ENCODE measurements around the gene LGALS3BP.
"Not testable (repeated sequence)": the region's sequence is repeated elsewhere in the genome, so short reads cannot be mapped to it uniquely, and the experiment has no call there.

Gene LGALS3BP

DNA sequence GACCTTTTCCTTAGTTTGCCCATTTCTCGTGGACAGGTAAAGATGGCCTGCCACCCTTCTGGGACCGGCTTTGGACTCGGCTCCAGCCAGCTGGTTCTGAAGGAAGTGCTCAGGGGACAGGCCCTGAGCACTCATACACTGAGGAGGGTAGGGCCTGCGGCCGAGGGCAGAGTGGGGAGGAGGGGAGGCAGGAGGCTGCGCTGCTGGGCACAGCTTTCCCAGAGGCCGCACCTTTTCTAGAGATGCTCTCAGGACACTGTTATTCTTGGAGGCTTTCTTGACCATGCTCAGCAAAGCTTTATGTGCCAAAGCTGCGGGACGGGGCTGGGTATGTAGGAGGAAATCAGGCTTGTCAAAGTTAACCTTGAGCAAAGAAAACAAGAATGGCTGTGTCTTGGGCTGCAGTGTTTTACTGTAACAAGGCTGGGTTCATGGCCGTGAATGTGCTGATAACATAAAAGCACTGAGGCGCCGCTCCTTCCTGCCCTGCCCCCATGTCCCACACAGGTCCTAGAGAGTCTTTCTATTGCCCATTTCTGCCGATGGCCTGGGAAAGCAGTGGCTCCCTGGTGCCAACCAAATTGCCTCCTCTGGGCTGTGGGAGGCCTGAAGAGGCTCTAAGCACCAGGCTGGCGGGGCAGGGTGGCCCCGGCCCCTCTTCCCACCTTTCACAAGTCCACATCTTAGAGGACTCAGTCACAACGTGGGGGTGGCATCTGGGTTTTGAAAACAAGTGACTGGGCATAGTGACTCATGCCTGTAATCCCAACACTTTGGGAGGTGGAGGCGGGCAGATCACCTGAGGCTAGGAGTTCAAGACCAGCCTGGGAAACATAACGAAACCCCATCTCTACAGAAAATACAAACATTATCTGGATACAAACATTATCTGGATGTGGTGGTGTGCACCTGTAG lies 32.2 kb downstream of the LGALS3BP start:
- in situ Hi-C loops (cut with MboI; ENCODE audit: low sequenced_read_pairs), result no loop called here

DNA sequence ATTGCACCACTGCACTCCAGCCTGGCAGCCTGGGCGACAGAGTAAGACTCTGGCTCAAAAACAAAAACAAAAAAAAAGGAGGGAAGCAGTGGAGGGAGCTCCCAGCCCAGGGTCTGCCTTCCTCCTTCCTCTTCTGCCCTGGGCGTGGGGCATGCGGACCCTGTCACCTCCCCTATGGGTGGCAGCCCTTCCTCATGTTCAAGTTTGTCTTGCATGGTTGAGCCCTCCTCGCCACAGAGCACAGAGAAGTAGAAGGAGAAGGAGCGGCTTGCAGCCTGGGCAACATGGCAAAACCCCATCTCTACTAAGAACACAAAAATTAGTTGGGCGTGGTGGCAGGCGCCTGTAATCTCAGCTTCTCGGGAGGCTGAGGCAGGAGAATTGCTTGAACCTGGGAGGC lies 33.1 kb downstream of the LGALS3BP start:
- in situ Hi-C loops (cut with MboI; ENCODE audit: low sequenced_read_pairs), result no loop called here

DNA sequence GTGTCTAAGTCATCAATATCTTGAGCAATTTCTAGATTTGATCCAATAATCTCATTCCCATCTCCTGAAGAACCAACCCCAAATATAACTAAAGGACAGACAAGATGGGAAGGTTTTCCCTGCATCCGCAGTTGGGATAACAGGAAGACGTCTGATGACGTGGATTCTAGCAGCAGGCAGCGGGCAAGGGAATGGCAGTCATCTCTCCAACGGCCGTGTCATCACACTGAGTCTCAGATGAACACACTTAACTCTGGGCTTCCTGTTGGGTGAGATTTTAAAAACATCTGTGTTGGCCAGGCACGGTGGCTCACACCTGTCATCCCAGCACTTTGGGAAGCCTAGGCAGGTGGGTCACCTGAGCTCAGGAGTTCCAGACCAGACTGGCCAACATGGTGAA lies 33.6 kb downstream of the LGALS3BP start:
- in situ Hi-C loops (cut with MboI; ENCODE audit: low sequenced_read_pairs), result no loop called here

DNA sequence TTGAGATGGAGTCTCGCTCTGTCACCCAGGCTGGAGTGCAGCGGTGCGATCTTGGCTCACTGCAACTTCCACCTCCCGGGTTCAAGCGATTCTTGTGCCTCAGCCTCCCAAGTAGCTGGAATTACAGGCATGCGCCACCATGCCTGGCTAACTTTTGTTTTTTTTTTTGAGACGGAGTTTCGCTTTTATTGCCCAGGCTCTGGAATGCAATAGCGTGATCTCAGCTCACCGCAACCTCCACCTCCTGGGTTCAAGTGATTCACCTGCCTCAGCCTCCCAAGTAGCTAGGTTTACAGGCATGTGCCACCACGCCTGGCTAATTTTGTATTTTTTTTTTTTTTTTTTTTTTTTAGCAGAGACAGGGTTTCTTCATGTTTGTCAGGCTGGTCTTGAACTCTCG lies 34.3 kb downstream of the LGALS3BP start:
- in situ Hi-C loops (cut with MboI; ENCODE audit: low sequenced_read_pairs), result not testable (repeated sequence)

DNA sequence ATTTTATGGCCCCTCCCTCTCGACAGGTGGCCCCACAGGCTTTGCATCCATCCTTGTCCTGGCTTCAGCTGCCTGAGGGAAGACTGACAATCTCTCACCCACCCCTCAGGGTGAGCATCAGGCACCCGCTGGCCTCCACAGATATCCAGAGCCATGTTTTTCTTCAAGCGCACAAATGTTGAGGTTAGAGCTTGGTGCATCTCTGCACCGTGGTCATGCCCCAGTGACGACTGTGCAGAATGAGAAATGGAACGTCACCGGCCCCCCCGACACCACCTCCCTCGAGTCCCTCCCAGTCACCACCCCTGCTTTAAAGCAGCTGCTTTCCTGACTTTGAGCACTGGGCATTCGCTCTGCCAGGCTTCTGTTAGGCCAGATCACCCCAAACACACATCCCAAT lies 34.8 kb downstream of the LGALS3BP start:
- in situ Hi-C loops (cut with MboI; ENCODE audit: low sequenced_read_pairs), result no loop called here

DNA sequence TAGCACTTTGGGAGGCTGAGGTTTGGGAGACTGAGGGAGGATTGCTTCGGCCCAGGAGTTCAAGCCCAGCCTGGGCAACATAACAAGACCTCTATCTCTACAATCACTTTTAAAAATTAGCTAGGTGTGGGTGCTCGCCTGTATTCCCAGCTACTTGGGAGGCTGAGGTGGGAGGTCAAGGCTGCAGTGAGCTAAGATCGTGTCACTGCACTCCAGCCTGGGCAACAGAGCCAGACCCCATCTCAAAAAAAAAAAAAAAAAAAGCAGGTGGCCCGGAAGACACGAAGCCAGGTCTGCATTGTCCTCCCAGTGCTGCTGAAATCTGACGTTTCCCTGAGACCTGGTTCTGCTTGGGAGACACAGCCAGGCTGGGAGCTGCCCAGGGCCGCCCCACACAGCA lies 35.7 kb downstream of the LGALS3BP start:
- in situ Hi-C loops (cut with MboI; ENCODE audit: low sequenced_read_pairs), result no loop called here

DNA sequence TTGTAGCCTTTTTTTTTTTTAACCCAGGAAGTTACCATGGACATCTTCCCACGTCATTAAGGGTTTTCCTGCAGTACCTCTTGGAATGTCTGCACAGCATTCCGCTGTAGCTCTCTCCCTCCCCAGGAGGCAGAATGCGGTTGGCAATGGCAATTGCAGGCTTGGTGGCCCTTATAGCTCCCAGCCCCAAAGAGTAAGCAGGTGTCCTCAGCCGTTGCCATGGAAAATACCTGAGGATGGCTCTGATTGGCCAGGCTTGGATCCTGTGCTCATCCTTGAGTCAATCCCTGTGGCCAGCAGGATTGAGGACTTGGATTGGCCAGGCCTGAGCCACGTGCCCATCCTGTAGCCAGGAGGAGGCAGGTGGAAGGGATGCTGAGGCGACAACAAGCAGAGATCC lies 39.0 kb downstream of the LGALS3BP start:
- in situ Hi-C loops (cut with MboI; ENCODE audit: low sequenced_read_pairs), result no loop called here

DNA sequence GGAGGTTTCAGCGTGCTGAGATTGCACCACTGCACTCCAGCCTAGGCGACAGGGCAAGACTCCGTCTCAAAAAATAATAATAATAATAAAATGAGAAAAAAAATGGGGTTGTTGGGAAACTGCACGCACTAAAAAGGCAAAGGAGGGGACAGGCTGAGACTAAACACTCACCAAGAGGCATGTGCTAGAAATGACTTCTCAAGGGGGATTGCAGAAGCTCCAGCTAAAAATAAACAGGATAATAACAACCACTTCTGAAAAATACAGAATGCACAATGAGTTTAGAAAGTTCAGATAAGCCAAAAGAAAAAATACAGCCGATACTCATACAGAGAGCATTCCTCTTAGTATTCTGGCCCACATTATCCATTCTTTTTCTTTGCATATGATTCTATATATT lies 39.5 kb downstream of the LGALS3BP start:
- in situ Hi-C loops (cut with MboI; ENCODE audit: low sequenced_read_pairs), result no loop called here

DNA sequence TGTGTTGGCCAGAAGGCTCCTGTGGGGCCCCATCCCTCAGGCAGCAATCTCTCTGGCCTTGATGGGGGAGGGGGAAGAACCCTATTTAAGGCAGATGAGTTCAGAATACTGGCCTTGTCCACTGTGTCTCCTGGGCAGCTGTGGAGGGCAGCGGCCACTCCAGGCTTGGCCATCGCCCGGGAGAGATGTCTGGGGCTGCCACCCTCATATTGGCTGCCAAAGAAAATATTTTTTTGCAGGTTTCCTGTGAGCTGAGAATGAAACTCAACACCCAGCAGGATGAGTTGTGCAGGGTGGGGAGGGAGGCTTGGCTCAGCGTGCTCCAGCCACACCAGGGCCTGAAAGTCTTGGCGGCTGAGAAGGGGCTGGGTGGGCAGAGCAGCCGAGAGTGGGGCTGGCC lies 40.1 kb downstream of the LGALS3BP start:
- in situ Hi-C loops (cut with MboI; ENCODE audit: low sequenced_read_pairs), result no loop called here

DNA sequence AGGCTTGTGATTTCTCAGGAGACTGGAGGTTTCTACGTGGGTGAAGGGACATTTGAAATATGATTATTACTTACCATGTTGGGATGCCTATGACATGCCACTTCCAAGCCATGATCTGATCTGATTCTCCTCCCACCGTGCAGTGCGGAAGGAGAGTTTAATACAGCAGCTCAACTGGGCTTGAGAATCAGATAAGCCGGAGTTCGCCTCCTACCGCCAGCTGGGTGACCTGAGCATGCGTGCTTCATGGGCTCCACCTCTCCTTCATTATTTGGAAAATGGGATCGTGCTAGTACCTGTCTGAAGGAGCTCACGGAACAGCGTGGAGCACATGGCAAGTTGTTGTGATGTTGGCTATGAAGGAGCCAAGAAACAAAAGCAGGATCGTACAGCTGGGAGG lies 42.2 kb downstream of the LGALS3BP start:
- in situ Hi-C loops (cut with MboI; ENCODE audit: low sequenced_read_pairs), result no loop called here

DNA sequence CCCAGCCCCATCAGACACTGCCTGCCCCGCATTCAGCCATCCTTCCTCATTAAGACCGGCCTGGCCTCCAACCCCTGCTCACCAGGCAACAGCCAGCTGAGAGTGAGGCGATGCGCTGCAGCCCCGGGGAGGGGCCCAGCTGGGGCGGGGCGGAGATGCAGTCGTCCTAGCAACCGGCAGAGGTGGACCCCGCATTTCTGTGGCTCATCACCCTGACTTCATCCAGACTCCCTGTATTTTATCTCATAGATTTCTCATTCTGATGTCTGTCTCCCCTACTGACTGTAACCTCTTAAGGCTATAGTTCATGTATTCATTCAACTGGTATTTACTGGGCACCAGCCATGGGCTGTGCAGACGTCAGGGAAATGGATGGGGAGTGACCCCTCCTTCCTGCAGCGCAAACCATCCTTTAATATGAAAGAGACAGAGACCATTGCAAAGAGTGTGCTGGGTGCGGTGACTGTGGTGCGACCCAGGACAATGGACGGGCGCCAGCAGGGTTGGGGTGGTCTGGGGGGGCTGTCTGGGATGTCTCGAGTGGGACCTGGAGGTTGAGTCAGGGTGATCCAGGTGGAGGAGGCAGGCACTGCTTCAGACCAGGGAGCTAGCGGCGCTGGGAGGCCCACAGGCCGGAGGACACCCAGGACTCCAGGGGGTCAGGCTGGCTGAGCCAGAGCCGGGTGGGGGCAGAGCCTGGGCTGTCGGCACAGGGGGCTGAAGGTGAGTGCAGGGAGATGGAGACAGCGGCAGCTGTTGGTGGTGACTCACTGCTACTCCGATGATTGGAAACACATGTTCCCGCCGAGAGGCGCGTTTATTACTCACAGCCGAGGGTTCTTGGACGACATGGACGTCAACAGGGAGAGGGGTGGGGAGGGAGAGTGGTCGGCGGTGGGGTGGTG lies 44.1 kb downstream of the LGALS3BP start:
- in situ Hi-C loops (cut with MboI; ENCODE audit: low sequenced_read_pairs), result no loop called here

DNA sequence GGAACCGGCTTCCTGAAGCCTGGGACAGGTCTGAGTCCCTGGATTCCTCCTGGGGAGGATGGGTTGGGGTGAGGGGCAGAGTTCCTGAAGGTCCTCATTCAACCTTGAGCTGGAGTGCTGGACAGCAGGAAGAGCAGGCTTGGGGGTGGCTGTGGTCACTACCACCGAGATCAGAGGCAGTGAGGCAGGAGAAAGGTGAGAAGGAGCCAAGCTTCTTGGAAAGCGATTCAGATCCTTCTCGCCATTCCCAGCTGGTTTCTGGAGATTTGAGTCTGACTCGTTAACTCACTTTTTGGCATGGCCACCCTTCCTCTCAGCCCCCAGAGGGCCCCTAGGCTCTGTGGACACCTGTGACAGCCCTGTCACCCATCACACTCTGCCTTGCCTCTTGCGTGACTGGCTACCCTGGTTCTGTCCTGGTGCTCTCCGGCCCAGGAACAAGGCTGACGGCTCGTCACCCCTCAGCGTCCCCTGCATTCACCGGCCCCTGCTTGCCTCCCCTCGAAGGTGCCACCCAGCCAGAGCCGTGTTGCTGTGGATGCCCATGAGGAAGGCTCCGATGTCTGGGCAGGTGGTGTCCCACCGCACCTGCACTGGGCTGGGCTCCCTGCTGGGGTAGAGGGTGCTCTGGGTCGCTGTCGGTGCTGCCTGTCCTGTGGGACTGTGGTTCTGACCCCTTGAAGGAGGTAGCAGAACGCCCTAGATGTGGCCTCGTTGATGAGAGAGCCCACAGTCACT lies 44.9 kb downstream of the LGALS3BP start:
- in situ Hi-C loops (cut with MboI; ENCODE audit: low sequenced_read_pairs), result no loop called here

DNA sequence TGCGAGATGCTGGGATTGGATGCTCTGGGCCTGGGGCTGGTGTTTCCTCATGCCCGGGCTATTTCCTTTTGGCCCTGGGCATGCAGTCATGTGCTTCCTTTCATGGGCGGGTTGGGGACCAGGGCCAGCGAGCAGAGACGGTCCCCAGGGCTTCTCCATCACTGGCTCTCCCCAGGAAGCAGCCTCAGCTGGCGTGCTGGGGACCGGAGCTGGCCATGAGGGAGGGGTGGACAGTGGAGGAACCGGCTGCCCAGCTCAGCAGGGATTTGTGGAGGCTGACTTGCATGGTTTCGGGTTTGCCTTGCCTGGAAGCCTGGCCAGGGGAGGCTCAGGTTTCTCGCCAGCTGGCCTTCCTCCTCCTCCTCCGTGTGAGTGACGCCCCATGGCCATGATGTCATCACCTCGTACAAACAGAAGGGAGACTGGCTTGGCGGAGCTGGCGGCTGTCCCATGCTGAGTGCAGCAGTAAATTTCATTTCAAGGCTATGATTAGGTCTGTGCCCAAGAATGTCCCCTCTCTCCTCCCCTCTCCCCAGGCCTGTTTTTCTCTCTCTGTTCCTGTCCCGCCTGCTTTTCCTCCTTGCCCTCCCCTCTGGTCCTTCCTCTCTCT lies 45.7 kb downstream of the LGALS3BP start:
- in situ Hi-C loops (cut with MboI; ENCODE audit: low sequenced_read_pairs), result no loop called here

DNA sequence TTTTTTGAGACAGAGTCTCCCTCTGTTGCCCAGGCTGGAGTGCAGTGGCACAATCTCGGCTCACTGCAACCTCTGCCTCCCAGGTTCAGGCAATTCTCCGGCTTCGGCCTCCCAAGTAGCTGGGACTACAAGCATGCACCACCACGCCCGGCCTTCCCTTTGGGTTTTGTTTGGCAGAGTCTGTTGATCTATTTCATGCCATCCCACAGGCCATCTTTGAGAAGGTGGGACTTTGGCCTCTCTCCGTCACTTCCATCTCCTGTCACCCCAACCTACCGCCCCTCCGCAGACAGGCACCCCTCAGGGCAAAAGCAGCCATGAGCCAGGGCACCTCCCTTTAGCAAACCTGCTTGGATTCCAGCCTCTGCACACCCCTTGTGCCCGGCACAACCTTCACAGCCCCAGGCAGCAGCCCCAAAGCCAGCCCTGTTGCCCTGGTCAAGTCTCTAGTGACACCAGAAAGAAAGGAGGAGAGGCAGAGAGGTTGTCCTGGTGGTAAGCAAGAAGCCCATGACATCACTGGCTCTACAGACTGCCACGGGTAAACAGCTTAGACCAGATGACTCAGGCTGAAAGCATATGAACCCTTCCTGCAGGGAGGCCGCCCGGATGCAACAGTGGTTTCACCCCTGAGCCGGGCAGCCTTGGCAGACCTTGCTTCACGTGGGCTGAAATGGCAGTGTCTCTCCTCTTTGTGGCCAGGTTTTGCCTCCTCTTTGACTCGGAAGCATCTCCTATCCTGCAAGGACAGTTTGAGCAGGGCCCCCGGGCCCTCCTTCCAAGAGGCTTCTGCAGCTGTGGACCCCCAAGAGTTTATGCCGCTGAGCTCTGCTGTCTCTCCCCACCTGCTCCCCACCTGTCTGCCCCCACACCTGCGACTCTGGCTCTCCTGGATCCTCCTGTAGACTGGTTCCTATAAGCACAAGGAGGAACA lies 46.4 kb downstream of the LGALS3BP start:
- in situ Hi-C loops (cut with MboI; ENCODE audit: low sequenced_read_pairs), result no loop called here

DNA sequence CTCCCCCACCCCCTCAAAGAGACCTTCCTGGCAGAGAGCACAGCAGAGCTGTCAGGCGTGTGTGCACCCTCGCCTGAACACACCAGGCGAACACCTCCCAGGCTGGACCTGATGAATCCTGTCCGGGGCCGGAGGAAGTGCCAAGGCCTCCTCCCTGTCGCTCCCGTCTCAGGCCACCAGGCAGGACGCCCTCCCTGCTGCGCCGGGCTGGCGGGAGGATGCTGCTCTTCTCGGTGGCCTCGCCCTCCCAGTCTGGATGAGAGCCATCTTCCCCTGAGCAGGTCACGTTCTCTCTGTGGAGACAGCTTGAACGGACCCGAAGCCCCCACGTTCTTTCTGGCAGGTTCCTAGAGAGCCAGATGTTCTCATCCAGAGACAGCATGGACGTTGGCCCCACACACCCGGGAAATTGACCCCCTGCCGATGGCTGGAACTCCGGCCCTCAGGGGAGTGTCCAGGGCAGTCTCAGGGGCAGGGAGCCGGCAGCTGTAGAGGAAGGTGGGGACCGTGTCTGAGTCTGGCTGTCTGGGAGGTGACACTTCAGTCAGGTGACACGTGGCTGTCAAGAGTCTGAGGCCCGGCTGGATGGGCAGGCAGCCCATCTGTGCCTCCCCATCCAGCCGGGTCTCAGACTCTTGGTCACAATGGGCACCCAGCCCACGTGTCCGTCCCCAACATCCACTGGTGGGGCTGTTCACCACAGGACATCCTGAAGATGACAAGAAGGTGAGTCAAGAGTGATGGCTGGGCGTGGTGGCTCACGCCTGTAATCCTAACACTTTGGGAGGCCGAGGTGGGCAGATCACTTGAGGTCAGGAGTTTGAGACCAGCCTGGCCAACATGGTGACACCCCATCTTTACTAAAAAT lies 49.6 kb downstream of the LGALS3BP start:
- in situ Hi-C loops (cut with MboI; ENCODE audit: low sequenced_read_pairs), result no loop called here

DNA sequence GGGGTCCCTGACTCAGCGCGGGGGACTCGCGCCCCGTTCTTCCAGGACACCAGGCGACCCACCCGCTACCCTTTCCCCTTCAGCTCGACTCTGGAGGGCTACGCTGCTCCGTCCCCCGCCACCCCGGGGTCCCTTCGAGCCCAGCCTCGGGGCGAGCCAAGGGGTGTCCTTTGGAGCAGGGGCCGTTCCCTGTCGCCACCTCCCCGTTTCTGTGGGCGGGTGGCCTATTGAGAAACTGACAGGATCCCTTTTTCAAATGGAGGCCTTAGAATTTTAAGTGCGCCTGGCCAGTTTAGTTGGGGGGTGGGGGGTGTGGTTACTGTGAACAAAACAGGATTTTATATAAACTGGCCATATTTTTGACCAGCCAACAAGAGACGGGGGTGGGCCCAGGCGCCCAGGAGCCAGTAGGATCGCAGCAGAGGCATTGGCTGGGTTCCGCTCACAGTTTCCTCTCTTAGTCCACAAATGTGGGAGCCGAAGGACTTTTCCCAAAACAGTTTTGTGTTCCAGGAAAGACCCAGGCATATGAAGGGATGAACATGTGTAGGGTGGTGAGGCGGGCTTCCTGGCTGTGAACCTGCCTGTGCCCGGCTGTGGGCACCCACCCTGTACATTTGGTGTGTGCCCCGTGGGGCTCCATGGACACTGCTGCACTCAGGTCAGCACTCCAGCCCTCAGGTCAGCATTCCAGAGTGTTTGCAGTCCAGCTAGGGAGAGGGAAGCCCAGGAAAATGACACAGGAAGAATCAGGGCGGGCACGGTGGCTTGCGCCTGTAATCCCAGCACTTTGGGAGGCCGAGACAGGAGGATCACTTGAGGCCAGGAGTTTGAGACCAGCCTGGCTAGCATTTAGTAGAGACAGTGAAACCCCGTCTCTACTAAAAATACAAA lies 53.8 kb downstream of the LGALS3BP start:
- in situ Hi-C loops (cut with MboI; ENCODE audit: low sequenced_read_pairs), result no loop called here

DNA sequence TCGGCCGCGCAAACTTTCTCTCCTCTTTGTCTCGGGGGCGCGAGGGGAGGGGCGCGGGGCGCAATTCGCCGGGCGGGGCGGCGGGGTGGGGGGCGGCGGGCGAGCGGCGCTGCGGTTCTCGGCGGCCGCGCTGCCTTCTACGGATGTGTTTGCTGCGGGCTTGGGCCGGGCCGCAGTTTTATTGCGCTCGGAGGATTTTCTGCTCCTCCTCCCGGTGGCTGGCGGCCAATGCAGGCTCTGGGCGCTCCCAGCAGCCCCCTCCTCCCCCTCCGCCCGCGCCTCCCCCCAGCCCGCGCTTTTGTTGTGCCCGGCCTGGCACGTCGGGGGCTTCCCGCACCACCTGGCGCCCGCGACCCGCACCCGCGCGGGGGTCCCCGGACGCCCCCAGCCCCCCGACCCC lies 54.5 kb downstream of the LGALS3BP start, which contains the start of gene TIMP2:
TIMP2 (minus strand) TSS at position 154 of the 400 bp plus-strand sequence. CDS start 299 bp downstream, outside the sequence.
- in situ Hi-C loops (cut with MboI; ENCODE audit: low sequenced_read_pairs), result no loop called here
